H1 (cell line): Measurements from ENCODE around the gene MED28. TPM values are rescaled to one million over a fixed set of nuclear protein-coding genes. Genes with fewer than 3 reads are reported as not detected.

ENCODE experiments used
- JUN ChIP-seq: IDR thresholded peaks from 2 replicates; pipeline ENCODE4 v1.6.1; 2011; ENCODE audit warnings: low read depth, mild to moderate bottlenecking, improper control_type of control experiment, low read length
- JUND ChIP-seq: IDR thresholded peaks from 2 replicates; pipeline ENCODE4 v1.6.1; 2011; ENCODE audit warnings: mild to moderate bottlenecking, improper control_type of control experiment, low read length
- KDM1A ChIP-seq: fragments of 200-600, 300-600 bp; sonication (generic); IDR thresholded peaks from 2 replicates; pipeline ENCODE4 v1.7.1; 2016; ENCODE audit warnings: mild to moderate bottlenecking, low read length, borderline replicate concordance
- PHF8 ChIP-seq: fragments of 200-600 bp; sonication (generic); conservative IDR thresholded peaks from 2 replicates; pipeline ENCODE4 v1.7.1; 2012; ENCODE audit warnings: low read depth, mild to moderate bottlenecking, inconsistent platforms, low read length, moderate library complexity
- SP2 ChIP-seq: IDR thresholded peaks from 2 replicates; pipeline ENCODE4 v1.6.1; 2012; ENCODE audit warnings: mild to moderate bottlenecking, low read length, inconsistent platforms
- polyA plus RNA-seq, 7 experiments: library from polyadenylated mRNA; depleted of rRNA in 3 of 7; stranded (reverse) in 5 of 7; unstranded in 2 of 7; fragments of >200 nt in 5 of 7; fragments of 200-250 nt in 2 of 7; gene quantifications; 1 replicate in 5 of 7; 2 replicates in 1 of 7; 4 replicates in 1 of 7; pipeline versions ENCODE4 v1.2.1 to v1.2.3, GENCODE V29; 2011 to 2013; ENCODE audit warnings: missing spikeins in 2 of 7, mixed read lengths in 2 of 7
- total RNA-seq: library from RNA; stranded (reverse); fragmentation: NEBNext Ultra II Directional; extraction: Animal tissue kit (Norgen Biotek cat#: 25700); gene quantifications from 2 replicates; pipeline ENCODE4 v1.2.1, GENCODE V29; 2021

Gene MED28
- total and polyA plus RNA-seq, 2 of the 8 experiments (the other 6 are each of a cell fraction or from before 2014, with no cell fraction given), result 24.0 to 87.1 TPM

GRCh38 chr4:17681281-17682221, 67.1 kb downstream of the MED28 start (continued):
- no peak for TF ChIP-seq PHF8
- no peak for TF ChIP-seq SP2
- no peak for TF ChIP-seq JUND
- no peak for TF ChIP-seq KDM1A
- TF ChIP-seq JUN, result no peak
